ENCODE results near the gene CCDC87. TPM values are rescaled to one million over a fixed set of nuclear protein-coding genes. Genes with fewer than 3 reads are reported as not detected.
"Not testable (repeated sequence)": the region's sequence is repeated elsewhere in the genome, so short reads cannot be mapped to it uniquely, and the experiment has no call there.

CCDC87 gene
- total and polyA plus RNA-seq, 2 of the 8 experiments (the other 6 are each of a cell fraction or from before 2014, with no cell fraction given), result 0.32 to 0.99 TPM

DNA sequence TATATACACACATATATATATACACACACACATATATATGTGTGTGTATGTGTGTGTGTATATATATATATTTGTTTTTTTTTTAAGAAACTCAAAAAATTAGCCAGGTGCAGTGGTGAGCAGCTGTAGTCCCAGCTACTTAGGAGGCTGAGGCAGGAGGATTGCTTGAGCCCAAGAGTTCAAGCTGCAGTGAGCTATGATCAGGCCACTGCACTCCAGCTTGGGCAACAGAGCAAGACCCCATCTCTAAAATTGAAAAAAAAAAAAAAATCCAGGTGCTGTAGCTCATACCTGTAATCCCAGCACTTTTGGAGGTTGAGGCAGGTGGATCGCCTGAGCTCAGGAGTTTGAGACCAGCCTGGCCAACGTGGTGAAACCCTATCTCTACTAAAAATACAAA lies 3.5 kb downstream of the CCDC87 start:
- peaks cover 0 to 11% (median 7%) of the 10 kb centered on the region in 4 experiments; a peak in 6 of 7 replicates for H3K4me1 ChIP-seq (replicated peaks in 1 of 4; ENCODE audit: control insufficient read depth in 3 of 4, insufficient read depth in 4 of 4, low read length in 3 of 4)
- H2BK5ac ChIP-seq (ENCODE audit: low read depth, low read length); H4K8ac ChIP-seq (ENCODE audit: extremely low read depth, insufficient read depth, low read length); H3K18ac ChIP-seq (ENCODE audit: extremely low read depth, low read length); H3K4ac ChIP-seq (replicated peaks; ENCODE audit: insufficient read length, low read depth, low read length); H3K23ac ChIP-seq (ENCODE audit: insufficient read length); H4K5ac ChIP-seq (ENCODE audit: insufficient read length, low read depth, low read length); H3K79me1 ChIP-seq (ENCODE audit: low read depth, low read length); H4K91ac ChIP-seq (replicated peaks; ENCODE audit: insufficient read length, low read length); H3K4me2 ChIP-seq (ENCODE audit: insufficient read depth in 1 of 2, low read depth in 2 of 2, low read length in 2 of 2); H3K14ac ChIP-seq (ENCODE audit: insufficient read length); H3K27me3 ChIP-seq (replicated peaks in 1 of 4; ENCODE audit: control insufficient read depth in 3 of 4, extremely low read depth in 1 of 4, insufficient read depth in 3 of 4, low read length in 3 of 4); H3K56ac ChIP-seq (replicated peaks; ENCODE audit: insufficient read length, low read depth, low read length); H4K20me1 ChIP-seq (replicated peaks in 1 of 2; ENCODE audit: control insufficient read depth in 1 of 2, insufficient read depth in 2 of 2, low read length in 2 of 2); H3K79me2 ChIP-seq (ENCODE audit: control insufficient read depth in 1 of 2, insufficient read depth in 2 of 2, low read length in 2 of 2); H2AK5ac ChIP-seq (ENCODE audit: low read depth, low read length); FAIRE-seq; DNase-seq (ENCODE audit: low read depth in 1 of 2, low spot score in 2 of 2); H2BK20ac ChIP-seq (ENCODE audit: low read length); H3K9ac ChIP-seq (replicated peaks in 1 of 4; ENCODE audit: extremely low read depth in 1 of 4, low read depth in 3 of 4, low read length in 3 of 4); H3K4me3 ChIP-seq (ENCODE audit: extremely low read depth in 1 of 4, insufficient read depth in 2 of 4, low read depth in 3 of 4, low read length in 4 of 4); H2BK120ac ChIP-seq (replicated peaks; ENCODE audit: low read depth, low read length); H2BK12ac ChIP-seq (ENCODE audit: low read depth, low read length); H2BK15ac ChIP-seq (ENCODE audit: low read length); H3K36me3 ChIP-seq (ENCODE audit: control insufficient read depth in 2 of 4, insufficient read depth in 4 of 4, low read length in 3 of 4); H2AFZ ChIP-seq (ENCODE audit: low read length); H3K23me2 ChIP-seq (ENCODE audit: low read depth, low read length); H3K27ac ChIP-seq (ENCODE audit: low read depth, low read length): not testable (repeated sequence)
- POLR2A ChIA-PET (ENCODE audit: partially characterized antibody), result interaction anchor here (0.7 to 65.3 kb wide), 2 partner anchors 13 to 53 kb away, joined by 3 to 2165 read pairs; partner anchors contain the start of genes RBM14 and RBM4
- WGBS, 2 experiments (ENCODE audit: extremely low coverage in 1 of 2, insufficient coverage in 1 of 2, insufficient read length in 1 of 2, insufficient replicate concordance in 2 of 2, low coverage in 1 of 2, low lambda C conversion rate in 2 of 2, missing lambda C conversion rate in 1 of 2), result 87% methylated on average over 2 of the region's 2 CpGs; no CpG with 5 or more reads in 1 of the 2 experiments
- H3K9me3 ChIP-seq (ENCODE audit: insufficient read depth in 2 of 2, low read depth in 1 of 2, low read length in 1 of 2), result peaks cover 13 to 25% of the 10 kb centered on the region in 2 experiments
- CTCF ChIA-PET (ENCODE audit: partially characterized antibody), result interaction anchor here (0.6 to 1.0 kb wide), 2 partner anchors 10 to 134 kb away, joined by 3 to 4 read pairs; no protein-coding TSS in a partner anchor
